Measurements from ENCODE around the gene CFAP221. TPM values are rescaled to one million over a fixed set of nuclear protein-coding genes. Genes with fewer than 3 reads are reported as not detected.
A peak's percentile ranks its signal among the peaks of the same experiment; 100 is the strongest.

Gene CFAP221
- total RNA-seq, 5 donors from 2014 or later (not counting 1 experiment from before 2014, with no cell fraction given): not detected

DNA sequence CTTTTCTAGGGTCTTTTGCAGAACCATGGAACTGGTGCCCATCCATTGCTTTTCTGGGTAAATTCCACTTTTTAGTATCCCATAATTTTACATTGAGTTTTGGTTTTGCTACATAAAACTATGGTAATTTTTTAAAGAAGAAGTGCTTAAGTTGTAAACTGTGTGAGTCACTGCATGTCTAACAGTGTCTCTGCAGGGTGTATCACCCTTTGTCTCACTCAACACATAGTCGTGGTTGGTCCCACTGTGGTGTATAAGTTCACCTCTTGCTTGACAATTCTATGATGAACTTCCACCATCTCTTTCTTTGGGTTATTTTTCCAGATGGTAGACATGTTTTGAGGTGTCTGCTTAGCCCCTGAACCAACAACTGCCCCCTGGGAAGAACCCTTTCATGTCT lies 30.4 kb upstream of the CFAP221 start:
- no CpG with 5 or more reads among the region's 1 CpG for WGBS (ENCODE audit: insufficient coverage)
- Histone ChIP-seq H3K27me3 (replicated peaks in 1 of 2; ENCODE audit: control insufficient read depth in 2 of 2, extremely low read depth in 1 of 2, insufficient read depth in 2 of 2, low read length in 1 of 2) (peaks cover 0 to 10% of the 10 kb centered on the region in 2 experiments), H3K36me3 (ENCODE audit: control insufficient read depth in 2 of 2, extremely low read depth in 1 of 2, insufficient read depth in 1 of 2, low read length in 1 of 2) (no peaks in the 10 kb centered on the region), H3K4me3 (ENCODE audit: control insufficient read depth in 1 of 2, extremely low read depth in 1 of 2, low read length in 1 of 2) (no peak overlapping the region), H3K4me1 (ENCODE audit: control insufficient read depth in 1 of 2, extremely low read depth in 1 of 2, insufficient read depth in 2 of 2, low read length in 2 of 2) (no peaks in the 10 kb centered on the region), H3K27ac (ENCODE audit: low read length) (no peak overlapping the region), H3K9me3 (no peaks in the 10 kb centered on the region)
- DNase-seq (no peak), ATAC-seq (replicated peaks in 1 of 4) (no peak)
- Mint-ChIP-seq H3K4me1 (no peaks in the 10 kb centered on the region), H3K27ac (no peak overlapping the region), H3K27me3 (peaks cover 26 to 51% of the 10 kb centered on the region in 2 donors), H3K4me3 (no peak overlapping the region), H3K36me3 (no peaks in the 10 kb centered on the region), H3K9me3 (peaks cover 0 to 3% (median 0%) of the 10 kb centered on the region in 3 donors)
- ChIA-PET POLR2A (no interaction called here), CTCF (no interaction called here)

DNA sequence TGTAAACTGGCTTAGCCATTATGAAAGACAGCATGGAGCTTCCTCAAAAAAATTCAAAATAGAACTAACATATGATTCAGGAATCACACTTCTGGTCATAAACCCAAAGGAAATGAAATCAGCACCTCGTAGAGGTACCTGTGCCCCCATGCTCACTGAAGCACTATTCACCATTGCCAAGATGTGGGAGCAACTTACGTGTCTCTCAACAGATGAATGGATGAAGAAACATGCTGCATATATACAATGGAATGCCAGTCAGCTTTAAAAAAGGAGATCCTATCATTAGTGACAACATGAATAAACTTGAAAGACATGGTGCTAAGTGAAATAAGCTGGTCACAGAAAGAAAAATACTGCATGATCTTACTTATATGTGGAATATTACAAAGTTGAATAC lies 28.1 kb upstream of the CFAP221 start:
- peaks cover 0 to 12% of the 10 kb centered on the region in 2 experiments for H3K27me3 ChIP-seq (replicated peaks in 1 of 2; ENCODE audit: control insufficient read depth in 2 of 2, extremely low read depth in 1 of 2, insufficient read depth in 2 of 2, low read length in 1 of 2)
- no peaks in the 10 kb centered on the region for H3K4me1 Mint-ChIP-seq
- H3K36me3 ChIP-seq (ENCODE audit: control insufficient read depth in 2 of 2, extremely low read depth in 1 of 2, insufficient read depth in 1 of 2, low read length in 1 of 2): no peaks in the 10 kb centered on the region
- no peaks in the 10 kb centered on the region for H3K9me3 Mint-ChIP-seq
- WGBS (ENCODE audit: insufficient coverage): 50% methylated on average over 1 of the region's 2 CpGs
- H3K4me3 Mint-ChIP-seq: no peak overlapping the region
- ATAC-seq (replicated peaks in 1 of 4) (no peak), DNase-seq (no peak)
- H3K27ac Mint-ChIP-seq: no peak overlapping the region
- H3K9me3 ChIP-seq: no peaks in the 10 kb centered on the region
- no peaks in the 10 kb centered on the region for H3K4me1 ChIP-seq (ENCODE audit: control insufficient read depth in 1 of 2, extremely low read depth in 1 of 2, insufficient read depth in 2 of 2, low read length in 2 of 2)
- ChIA-PET POLR2A (no interaction called here), CTCF (no interaction called here)
- H3K27ac ChIP-seq (ENCODE audit: low read length): no peak overlapping the region
- H3K36me3 Mint-ChIP-seq: no peaks in the 10 kb centered on the region
- no peak overlapping the region for H3K4me3 ChIP-seq (ENCODE audit: control insufficient read depth in 1 of 2, extremely low read depth in 1 of 2, low read length in 1 of 2)
- peaks cover 26 to 40% of the 10 kb centered on the region in 2 donors for H3K27me3 Mint-ChIP-seq

DNA sequence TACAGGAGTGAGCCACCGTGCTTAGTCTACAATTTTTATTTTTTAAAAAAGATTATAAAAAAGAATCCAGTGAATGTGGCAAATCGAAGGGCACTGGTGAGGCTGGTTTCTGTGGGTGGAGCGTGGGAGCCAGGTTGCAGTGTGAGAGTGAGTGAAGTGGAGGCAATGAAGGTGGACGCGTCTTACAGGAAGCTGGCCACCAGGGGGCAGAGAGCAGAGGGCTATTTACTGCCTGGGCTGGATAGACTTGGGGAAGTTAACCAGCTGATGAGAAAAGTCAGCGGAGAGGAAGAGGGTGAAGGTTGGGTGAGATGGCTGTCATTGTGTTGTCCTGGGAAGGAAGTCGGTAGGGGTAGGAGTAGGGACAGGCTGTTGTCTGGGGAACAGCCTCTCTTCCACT lies 26.8 kb upstream of the CFAP221 start:
- POLR2A ChIA-PET: no interaction called here
- no peaks in the 10 kb centered on the region for H3K9me3 Mint-ChIP-seq
- H3K4me3 Mint-ChIP-seq: no peak overlapping the region
- peaks cover 36% of the 10 kb centered on the region in 2 donors for H3K27me3 Mint-ChIP-seq
- H3K36me3 Mint-ChIP-seq: no peaks in the 10 kb centered on the region
- peaks cover 0 to 13% of the 10 kb centered on the region in 2 experiments for H3K27me3 ChIP-seq (replicated peaks in 1 of 2; ENCODE audit: control insufficient read depth in 2 of 2, extremely low read depth in 1 of 2, insufficient read depth in 2 of 2, low read length in 1 of 2)
- ATAC-seq (replicated peaks in 1 of 4) (peak in 1 of 4 experiments; percentile 34), DNase-seq (peak in 23 of 35 experiments; percentile 2 to 29 (median 10))
- no peaks in the 10 kb centered on the region for H3K4me1 ChIP-seq (ENCODE audit: control insufficient read depth in 1 of 2, extremely low read depth in 1 of 2, insufficient read depth in 2 of 2, low read length in 2 of 2)
- no peaks in the 10 kb centered on the region for H3K36me3 ChIP-seq (ENCODE audit: control insufficient read depth in 2 of 2, extremely low read depth in 1 of 2, insufficient read depth in 1 of 2, low read length in 1 of 2)
- no peak overlapping the region for H3K27ac Mint-ChIP-seq
- no peaks in the 10 kb centered on the region for H3K4me1 Mint-ChIP-seq
- no peak overlapping the region for H3K27ac ChIP-seq (ENCODE audit: low read length)
- WGBS (ENCODE audit: insufficient coverage): 18% methylated on average over 5 of the region's 7 CpGs
- no peaks in the 10 kb centered on the region for H3K9me3 ChIP-seq
- no peak overlapping the region for H3K4me3 ChIP-seq (ENCODE audit: control insufficient read depth in 1 of 2, extremely low read depth in 1 of 2, low read length in 1 of 2)
- CTCF ChIA-PET: no interaction called here

DNA sequence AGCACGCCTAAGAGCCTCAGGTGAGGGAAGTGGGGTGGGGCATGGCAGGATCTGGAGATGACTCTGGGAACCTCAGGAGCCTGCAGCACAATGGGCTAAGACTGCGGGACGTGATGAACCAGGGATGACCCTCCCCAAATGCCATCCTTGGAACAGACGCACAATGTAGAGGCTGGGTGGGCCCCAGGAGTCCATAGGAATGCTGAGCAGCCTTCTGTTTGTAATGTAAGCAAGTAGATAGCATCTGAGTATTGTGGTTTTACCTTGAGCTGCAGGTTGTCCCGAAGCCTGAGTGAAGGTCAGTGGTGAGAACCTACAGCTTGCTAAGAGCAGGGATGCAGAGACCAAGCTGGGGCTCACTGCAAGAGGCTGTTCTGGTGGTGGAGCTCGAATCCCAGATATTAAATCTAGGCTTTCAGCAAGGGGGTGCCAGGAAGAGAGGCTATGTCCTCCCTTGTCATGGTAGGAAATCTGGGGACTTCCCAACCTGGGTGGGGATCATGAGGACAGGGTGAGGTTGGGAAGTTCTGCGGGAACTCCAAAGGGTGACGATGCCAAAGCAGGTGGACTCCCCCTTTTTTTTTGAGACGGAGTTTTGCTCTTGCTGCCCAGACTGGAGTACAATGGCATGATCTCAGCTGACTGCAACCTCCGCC lies 25.7 kb upstream of the CFAP221 start:
- no peaks in the 10 kb centered on the region for H3K4me1 Mint-ChIP-seq
- no peaks in the 10 kb centered on the region for H3K36me3 Mint-ChIP-seq
- Histone ChIP-seq H3K9me3 (no peaks in the 10 kb centered on the region), H3K36me3 (ENCODE audit: control insufficient read depth in 2 of 2, extremely low read depth in 1 of 2, insufficient read depth in 1 of 2, low read length in 1 of 2) (no peaks in the 10 kb centered on the region), H3K27me3 (replicated peaks in 1 of 2; ENCODE audit: control insufficient read depth in 2 of 2, extremely low read depth in 1 of 2, insufficient read depth in 2 of 2, low read length in 1 of 2) (peaks cover 4 to 24% of the 10 kb centered on the region in 2 experiments), H3K4me3 (ENCODE audit: control insufficient read depth in 1 of 2, extremely low read depth in 1 of 2, low read length in 1 of 2) (no peak overlapping the region), H3K27ac (ENCODE audit: low read length) (no peak overlapping the region), H3K4me1 (ENCODE audit: control insufficient read depth in 1 of 2, extremely low read depth in 1 of 2, insufficient read depth in 2 of 2, low read length in 2 of 2) (no peaks in the 10 kb centered on the region)
- H3K9me3 Mint-ChIP-seq: no peaks in the 10 kb centered on the region
- CTCF ChIA-PET: no interaction called here
- no peak for DNase-seq
- no peak overlapping the region for H3K4me3 Mint-ChIP-seq
- POLR2A ChIA-PET: no interaction called here
- no peak overlapping the region for H3K27ac Mint-ChIP-seq
- H3K27me3 Mint-ChIP-seq: peaks cover 36 to 41% of the 10 kb centered on the region in 2 donors
- ATAC-seq (replicated peaks in 1 of 4): no peak
- 87% methylated on average over 8 of the region's 10 CpGs for whole genome bisulfite sequencing (ENCODE audit: insufficient coverage)

DNA sequence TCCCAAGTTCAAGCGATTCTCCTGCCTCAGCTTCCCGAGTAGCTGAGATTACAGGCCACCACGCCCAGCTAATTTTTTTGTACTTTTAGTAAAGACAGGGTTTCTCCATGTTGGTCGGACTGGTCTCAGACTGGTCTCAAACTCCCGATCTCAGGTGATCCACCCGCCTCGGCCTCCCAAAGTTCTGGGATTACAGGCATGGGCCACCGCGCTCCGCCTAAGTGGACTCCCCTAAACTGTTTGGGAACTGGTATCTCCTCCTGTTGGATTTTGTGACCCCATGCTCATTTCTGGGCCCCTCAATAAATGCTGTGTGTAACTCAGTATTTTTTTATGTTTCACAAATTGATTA lies 25.2 kb upstream of the CFAP221 start:
- no peak overlapping the region for H3K27ac ChIP-seq (ENCODE audit: low read length)
- no peak overlapping the region for H3K4me3 ChIP-seq (ENCODE audit: control insufficient read depth in 1 of 2, extremely low read depth in 1 of 2, low read length in 1 of 2)
- Mint-ChIP-seq H3K4me3 (no peak overlapping the region), H3K4me1 (no peaks in the 10 kb centered on the region), H3K36me3 (no peaks in the 10 kb centered on the region), H3K9me3 (no peaks in the 10 kb centered on the region), H3K27me3 (peaks cover 39 to 44% of the 10 kb centered on the region in 2 donors), H3K27ac (no peak overlapping the region)
- no peaks in the 10 kb centered on the region for H3K36me3 ChIP-seq (ENCODE audit: control insufficient read depth in 2 of 2, extremely low read depth in 1 of 2, insufficient read depth in 1 of 2, low read length in 1 of 2)
- no peaks in the 10 kb centered on the region for H3K9me3 ChIP-seq
- DNase-seq (no peak), ATAC-seq (replicated peaks in 1 of 4) (no peak)
- no peaks in the 10 kb centered on the region for H3K4me1 ChIP-seq (ENCODE audit: control insufficient read depth in 1 of 2, extremely low read depth in 1 of 2, insufficient read depth in 2 of 2, low read length in 2 of 2)
- peaks cover 4 to 29% of the 10 kb centered on the region in 2 experiments for H3K27me3 ChIP-seq (replicated peaks in 1 of 2; ENCODE audit: control insufficient read depth in 2 of 2, extremely low read depth in 1 of 2, insufficient read depth in 2 of 2, low read length in 1 of 2)
- ChIA-PET CTCF (interaction anchor here in 1 of 2 donors (0.6 kb wide), 1 partner anchor 156 kb away, joined by 3 read pairs; no protein-coding TSS in a partner anchor), POLR2A (no interaction called here)
- 86% methylated on average over 5 of the region's 10 CpGs for WGBS (ENCODE audit: insufficient coverage)

DNA sequence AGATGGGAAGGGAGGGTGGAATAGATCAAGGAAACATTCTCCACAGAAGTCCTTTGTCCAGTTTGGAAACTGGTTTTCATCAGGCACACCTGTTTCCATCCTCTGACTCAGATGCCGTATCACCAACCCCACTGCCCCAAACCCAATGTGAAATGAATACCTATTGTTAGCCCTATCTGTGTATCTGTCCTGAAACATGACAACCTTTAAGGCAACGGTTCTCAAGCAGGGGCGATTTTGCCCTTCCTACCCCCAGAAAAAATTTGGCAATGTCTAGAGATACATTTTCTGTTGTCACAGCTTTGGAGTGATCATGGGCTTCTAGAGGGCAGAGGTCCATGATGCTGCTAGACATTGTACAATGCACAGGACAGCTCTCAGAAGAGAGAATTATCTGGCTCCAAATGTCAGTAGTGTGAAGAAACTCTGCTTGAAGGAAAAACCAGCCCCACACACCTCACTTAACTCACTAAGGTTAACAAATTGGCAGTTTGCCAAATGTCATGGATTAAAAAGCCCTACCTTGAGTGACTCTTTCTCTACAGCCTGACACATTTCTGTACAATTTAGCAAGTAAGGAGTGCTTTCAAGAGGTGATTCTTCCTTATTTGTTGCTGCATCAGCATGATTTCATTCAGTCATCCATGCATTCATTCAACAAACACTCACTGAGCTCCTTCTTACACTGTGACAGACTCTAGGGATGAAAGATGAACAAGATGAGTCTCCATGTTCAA lies 23.4 kb upstream of the CFAP221 start:
- H3K4me3 Mint-ChIP-seq: no peak overlapping the region
- H3K4me1 Mint-ChIP-seq: no peaks in the 10 kb centered on the region
- H3K27me3 Mint-ChIP-seq: peaks cover 40 to 54% of the 10 kb centered on the region in 2 donors
- H3K4me3 ChIP-seq (ENCODE audit: control insufficient read depth in 1 of 2, extremely low read depth in 1 of 2, low read length in 1 of 2): no peak overlapping the region
- no peaks in the 10 kb centered on the region for H3K9me3 Mint-ChIP-seq
- no peak overlapping the region for H3K27ac Mint-ChIP-seq
- no peak for ATAC-seq (replicated peaks in 1 of 4)
- ChIA-PET POLR2A (no interaction called here), CTCF (no interaction called here)
- H3K9me3 ChIP-seq: no peaks in the 10 kb centered on the region
- no peak overlapping the region for H3K27ac ChIP-seq (ENCODE audit: low read length)
- DNase-seq: no peak
- no peaks in the 10 kb centered on the region for H3K36me3 ChIP-seq (ENCODE audit: control insufficient read depth in 2 of 2, extremely low read depth in 1 of 2, insufficient read depth in 1 of 2, low read length in 1 of 2)
- no peaks in the 10 kb centered on the region for H3K36me3 Mint-ChIP-seq
- H3K4me1 ChIP-seq (ENCODE audit: control insufficient read depth in 1 of 2, extremely low read depth in 1 of 2, insufficient read depth in 2 of 2, low read length in 2 of 2): no peaks in the 10 kb centered on the region
- peaks cover 4 to 39% of the 10 kb centered on the region in 2 experiments for H3K27me3 ChIP-seq (replicated peaks in 1 of 2; ENCODE audit: control insufficient read depth in 2 of 2, extremely low read depth in 1 of 2, insufficient read depth in 2 of 2, low read length in 1 of 2)
- WGBS (ENCODE audit: insufficient coverage): 60% methylated on average over 1 of the region's 3 CpGs
